K562 (cell line): Measurements from ENCODE around the gene IL1RL1. TPM values are rescaled to one million over a fixed set of nuclear protein-coding genes. Genes with fewer than 3 reads are reported as not detected.

Experiments
- ATAC-seq: fragments of 200-7000 bp; cut with Tn5 transposase; 3 replicates; pipeline ENCODE4 v1.9.1; 2020; ENCODE audit warnings: moderate library complexity
- BruUV-seq: library from RNA; stranded (reverse); fragments of 400-500 nt; replicated peaks from 2 replicates; lab custom pipeline; 2021; lab: Mats Ljungman, UMichigan
- CTCF ChIA-PET: fragments of 300-600 bp; formaldehyde crosslinking; extraction: SDS; loops from one replicate; lab custom pipeline; 2021; ENCODE audit warnings: low intra/inter-chr PET ratio; lab: Yijun Ruan, JAX
- POLR2A ChIA-PET: fragments of 300-600, 350-650 bp; sonication (Branson Sonifier 250); formaldehyde crosslinking; extraction: SDS; loops from one replicate; lab custom pipeline; 2021; ENCODE audit warnings: antibody characterized with exemption, inconsistent platforms; lab: Yijun Ruan, JAX
- DNase-seq, 4 experiments: peaks; one replicate each; pipeline versions ENCODE4 v3.0.0 to v3.0.0-alpha.2; 2011 to 2018; ENCODE audit warnings: low spot score in 3 of 4, mixed read lengths in 3 of 4; ENCODE audit errors: extremely low read depth in 1 of 4
- FAIRE-seq: peaks from 2 replicates; lab custom pipeline; 2011; peaks lifted over from hg19 to GRCh38; lab: Jason Lieb, UNC
- H2AFZ ChIP-seq: 2 replicates; pipeline ENCODE4 v1.6.0; 2011; ENCODE audit warnings: low read depth, low read length, control low read depth, inconsistent platforms
- H3K27ac ChIP-seq: fragments of 200-600 bp; 3 replicates; pipeline ENCODE4 v1.8.0; 2011; ENCODE audit warnings: low read depth, mild to moderate bottlenecking, control low read depth, inconsistent platforms, low read length, moderate library complexity, mixed read lengths; ENCODE audit errors: extremely low read depth
- H3K27me3 ChIP-seq, 2 experiments: fragments of 300-600 bp in 1 of 2; 2 replicates in 1 of 2; 3 replicates in 1 of 2; pipeline versions ENCODE4 v1.6.0 to v1.8.0; 2011; ENCODE audit warnings: inconsistent platforms in 2 of 2, low read length in 2 of 2, mild to moderate bottlenecking in 1 of 2, mixed read lengths in 1 of 2, moderate library complexity in 1 of 2; ENCODE audit not compliant: control insufficient read depth in 2 of 2, insufficient read depth in 2 of 2
- H3K36me3 ChIP-seq: fragments of 300-600 bp; 3 replicates; pipeline ENCODE4 v1.8.0; 2011; ENCODE audit warnings: mild to moderate bottlenecking, low read length, inconsistent platforms; ENCODE audit not compliant: control insufficient read depth, insufficient read depth
- H3K4me1 ChIP-seq, 2 experiments: fragments of 200-600 bp in 1 of 2; replicated peaks in 1 of 2; 2 replicates in 1 of 2; 3 replicates in 1 of 2; pipeline versions ENCODE4 v1.5.1 to v1.8.0; 2011; ENCODE audit warnings: inconsistent platforms in 2 of 2, low read length in 2 of 2, mild to moderate bottlenecking in 1 of 2, mixed read lengths in 1 of 2, moderate library complexity in 1 of 2; ENCODE audit not compliant: control insufficient read depth in 2 of 2, insufficient read depth in 2 of 2
- H3K4me2 ChIP-seq: 2 replicates; pipeline ENCODE4 v1.6.1; 2011; ENCODE audit warnings: low read length, control low read depth, inconsistent platforms, mixed read lengths; ENCODE audit not compliant: insufficient read depth
- H3K4me3 ChIP-seq: fragments of 200-600 bp; sonication (generic), shearing (Covaris generic); 2 replicates; pipeline ENCODE4 v1.5.1; 2016; ENCODE audit warnings: control low read depth, inconsistent platforms
- H3K79me2 ChIP-seq: fragments of 200-600 bp; 3 replicates; pipeline ENCODE4 v1.8.0; 2011; ENCODE audit warnings: low read length, inconsistent platforms; ENCODE audit not compliant: control insufficient read depth, insufficient read depth
- H3K9ac ChIP-seq, 2 experiments: 2 replicates each; pipeline versions ENCODE4 v1.6.0 to v1.6.1; 2011; ENCODE audit warnings: low read depth in 2 of 2, low read length in 2 of 2, control low read depth in 1 of 2, inconsistent platforms in 1 of 2, mild to moderate bottlenecking in 1 of 2, mixed read lengths in 1 of 2; ENCODE audit not compliant: insufficient read depth in 1 of 2
- H3K9me1 ChIP-seq: one replicate; pipeline ENCODE4 v1.6.0; 2011; ENCODE audit warnings: inconsistent platforms, mild to moderate bottlenecking, low read length, moderate library complexity; ENCODE audit not compliant: control insufficient read depth, insufficient read depth
- H3K9me3 ChIP-seq: replicated peaks from 2 replicates; pipeline ENCODE4 v1.5.1; 2011; ENCODE audit warnings: low read depth, low read length, inconsistent platforms; ENCODE audit not compliant: control insufficient read depth, insufficient read depth
- H4K20me1 ChIP-seq: replicated peaks from 2 replicates; pipeline ENCODE4 v1.6.1; 2011; ENCODE audit warnings: low read length, inconsistent platforms, mixed read lengths; ENCODE audit not compliant: control insufficient read depth, insufficient read depth
- ELF4 ChIP-seq: fragments of 450-650 bp; formaldehyde crosslinking; IDR thresholded peaks from 2 replicates; pipeline ENCODE4 v1.4.0; 2022; ENCODE audit warnings: missing genetic modification characterization
- GABPB2 ChIP-seq: fragments of 250-450 bp; sonication (Bioruptor Pico); conservative IDR thresholded peaks from 2 replicates; pipeline ENCODE4 v1.5.1; 2021; ENCODE audit warnings: mild to moderate bottlenecking
- HNRNPUL1 ChIP-seq: fragments of 200-400 bp; formaldehyde crosslinking; IDR thresholded peaks from 2 replicates; pipeline ENCODE4 v1.6.1; 2017; ENCODE audit warnings: low read length
- KLF6 ChIP-seq: fragments of 250-450 bp; sonication (Bioruptor Pico); IDR thresholded peaks from 2 replicates; pipeline ENCODE4 v1.4.0; 2020; ENCODE audit warnings: mild to moderate bottlenecking, moderate library complexity, borderline replicate concordance
- MYC ChIP-seq, 2 experiments: fragments of 250-450 bp in 1 of 2; sonication (Bioruptor Pico) in 1 of 2; IDR thresholded peaks; 2 replicates each; pipeline versions ENCODE4 v1.5.1 to v1.6.1; 2012 to 2021; ENCODE audit warnings: low read depth in 2 of 2, borderline replicate concordance in 1 of 2, improper control_type of control experiment in 1 of 2, low read length in 1 of 2, mild to moderate bottlenecking in 1 of 2, moderate library complexity in 1 of 2
- NBN ChIP-seq: fragments of 450-650 bp; IDR thresholded peaks from 2 replicates; pipeline ENCODE4 v1.6.1; 2016; ENCODE audit warnings: low read depth, mild to moderate bottlenecking
- TCF7L2 ChIP-seq: fragments of 150-350 bp; IDR thresholded peaks from 2 replicates; pipeline ENCODE4 v1.6.1; 2016; ENCODE audit warnings: low read depth, mild to moderate bottlenecking, low read length, moderate library complexity
- XRCC4 ChIP-seq: IDR thresholded peaks from one replicate; pipeline ENCODE4 v1.6.1; 2011; ENCODE audit not compliant: insufficient read depth, insufficient read length; ENCODE audit errors: extremely low read depth
- ZEB2 ChIP-seq: fragments of 450-650 bp; IDR thresholded peaks from 2 replicates; pipeline ENCODE4 v1.6.1; 2016
- WGBS: fragments of 100-300 bp; shearing (Covaris generic); methylation state at CpG from one replicate; pipeline ENCODE4 v1.1.6; 2016; ENCODE audit warnings: low coverage, mixed read lengths; ENCODE audit not compliant: insufficient coverage; ENCODE audit errors: missing lambda C conversion rate; 5-methylcytosine and 5-hydroxymethylcytosine counted together
- in situ Hi-C: fragments of 300-500 bp; cut with MboI; formaldehyde crosslinking; loops from 4 replicates; pipeline ENCODE4 v1.15.0; 2018; ENCODE audit warnings: inconsistent platforms, mixed read lengths
- intact Hi-C: fragments of 100-400 bp; cut with micrococcal nuclease; formaldehyde crosslinking; loops from 2 replicates; pipeline ENCODE4 v1.14.2; 2022
- polyA plus RNA-seq, 8 experiments: library from polyadenylated mRNA; depleted of rRNA in 4 of 8; stranded (reverse) in 5 of 8; unstranded in 3 of 8; fragments of >200 nt; fragmentation: Nextera tagmentation in 2 of 8; fragmentation: Illumina TruSeq in 1 of 8; extraction: Ambion mirVana in 2 of 8; extraction: Trizol in 1 of 8; gene quantifications; 2 replicates each; pipeline versions ENCODE4 v1.2.1 to v1.2.3, GENCODE V29; 2011 to 2014; ENCODE audit warnings: inconsistent platforms in 1 of 8, missing spikeins in 1 of 8
- total RNA-seq, 7 experiments: library from RNA; depleted of rRNA in 6 of 7; stranded (reverse); fragments of >200 nt in 6 of 7; fragmentation: Illumina TruSeq in 2 of 7; extraction: Trizol in 2 of 7; gene quantifications; 2 replicates each; pipeline versions ENCODE4 v1.2.1 to v1.2.3, GENCODE V29; 2011 to 2021; ENCODE audit warnings: low replicate concordance in 1 of 7
- TF ChIP-seq, protein P1 (sequence below): IDR thresholded peaks from 3 replicates; pipeline ENCODE4 v1.6.1; 2011; ENCODE audit warnings: borderline replicate concordance, mild to moderate bottlenecking, moderate library complexity; ENCODE audit not compliant: insufficient read length; ENCODE audit errors: extremely low read depth
- TF ChIP-seq, protein P2 (sequence below): IDR thresholded peaks from 3 replicates; pipeline ENCODE4 v1.6.1; 2011; ENCODE audit warnings: borderline replicate concordance, mild to moderate bottlenecking; ENCODE audit not compliant: insufficient read length, insufficient read depth
- TF ChIP-seq, protein P3 (sequence below): sonication (generic); formaldehyde crosslinking; IDR thresholded peaks from 2 replicates; pipeline ENCODE4 v1.8.1; 2022; ENCODE audit warnings: missing genetic modification reagents

IL1RL1 gene
- total and polyA plus RNA-seq, 9 of the 15 experiments (the other 6 are each of a cell fraction or from before 2014, with no cell fraction given): 0.06 to 3.3 (median 0.59) TPM

DNA sequence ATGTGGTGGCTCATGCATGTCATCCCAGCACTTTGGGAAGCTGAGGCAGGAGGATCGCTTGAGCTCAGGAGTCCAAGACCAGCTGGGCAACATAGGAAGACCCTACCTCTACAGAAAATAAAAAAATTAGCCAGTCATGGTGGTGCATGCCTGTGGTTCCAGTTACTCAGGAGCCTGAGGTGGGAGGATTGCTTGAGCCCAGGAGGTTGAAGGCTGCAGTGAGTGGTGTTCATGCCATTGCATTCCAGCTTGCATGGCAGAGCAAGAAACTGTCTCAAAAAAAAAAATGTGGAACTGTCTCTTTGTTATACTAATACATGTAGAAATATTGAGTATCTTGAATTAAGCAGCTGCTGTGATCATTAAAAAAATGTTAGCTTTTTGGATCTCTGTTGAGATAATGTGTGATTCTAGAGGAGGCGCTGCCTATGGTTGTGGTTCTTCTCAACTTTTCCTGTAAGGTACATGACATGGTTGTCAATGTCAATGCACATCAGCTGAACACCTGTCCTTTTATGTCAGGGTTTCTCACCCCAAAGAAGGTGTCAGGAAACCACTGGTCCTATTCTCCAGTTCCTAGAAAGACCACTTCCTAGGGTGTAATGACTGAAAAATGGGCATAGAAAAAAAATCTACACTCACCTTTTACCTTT lies 34.7 kb upstream of the IL1RL1 start (continued):
- TF ChIP-seq, protein P1, sequence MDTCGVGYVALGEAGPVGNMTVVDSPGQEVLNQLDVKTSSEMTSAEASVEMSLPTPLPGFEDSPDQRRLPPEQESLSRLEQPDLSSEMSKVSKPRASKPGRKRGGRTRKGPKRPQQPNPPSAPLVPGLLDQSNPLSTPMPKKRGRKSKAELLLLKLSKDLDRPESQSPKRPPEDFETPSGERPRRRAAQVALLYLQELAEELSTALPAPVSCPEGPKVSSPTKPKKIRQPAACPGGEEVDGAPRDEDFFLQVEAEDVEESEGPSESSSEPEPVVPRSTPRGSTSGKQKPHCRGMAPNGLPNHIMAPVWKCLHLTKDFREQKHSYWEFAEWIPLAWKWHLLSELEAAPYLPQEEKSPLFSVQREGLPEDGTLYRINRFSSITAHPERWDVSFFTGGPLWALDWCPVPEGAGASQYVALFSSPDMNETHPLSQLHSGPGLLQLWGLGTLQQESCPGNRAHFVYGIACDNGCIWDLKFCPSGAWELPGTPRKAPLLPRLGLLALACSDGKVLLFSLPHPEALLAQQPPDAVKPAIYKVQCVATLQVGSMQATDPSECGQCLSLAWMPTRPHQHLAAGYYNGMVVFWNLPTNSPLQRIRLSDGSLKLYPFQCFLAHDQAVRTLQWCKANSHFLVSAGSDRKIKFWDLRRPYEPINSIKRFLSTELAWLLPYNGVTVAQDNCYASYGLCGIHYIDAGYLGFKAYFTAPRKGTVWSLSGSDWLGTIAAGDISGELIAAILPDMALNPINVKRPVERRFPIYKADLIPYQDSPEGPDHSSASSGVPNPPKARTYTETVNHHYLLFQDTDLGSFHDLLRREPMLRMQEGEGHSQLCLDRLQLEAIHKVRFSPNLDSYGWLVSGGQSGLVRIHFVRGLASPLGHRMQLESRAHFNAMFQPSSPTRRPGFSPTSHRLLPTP: no peak
- no peak for TF ChIP-seq MYC (IDR thresholded peaks at IDR 0.05; ENCODE audit: low read depth, low read length)
- no peak for TF ChIP-seq MYC (CRISPR knock-in tag; IDR thresholded peaks at IDR 0.05; ENCODE audit: borderline replicate concordance, low read depth)

DNA sequence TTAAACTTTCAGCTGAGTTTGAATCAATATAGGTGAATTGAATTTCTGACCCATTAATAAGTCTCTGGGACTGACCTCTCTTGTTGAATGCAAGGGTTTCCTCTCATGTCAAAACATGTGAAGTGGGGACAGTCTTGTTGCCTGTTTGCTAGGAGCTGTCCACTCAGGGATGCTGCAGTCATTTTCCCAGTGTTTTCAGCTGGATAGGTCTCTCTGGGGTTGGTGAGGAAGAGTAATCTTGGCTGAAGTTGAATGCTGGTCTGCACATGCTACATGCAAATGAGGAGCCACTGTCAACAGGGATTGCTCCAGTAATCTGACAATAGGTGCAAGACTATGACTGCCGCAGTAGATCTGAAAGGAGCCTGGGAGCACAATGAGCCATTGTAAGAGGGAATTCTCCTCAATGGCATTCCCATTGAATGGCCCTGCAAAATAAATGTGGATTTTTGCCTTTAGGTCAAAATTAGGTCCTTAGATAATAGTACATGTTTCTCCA lies 34.1 kb upstream of the IL1RL1 start:
- Histone ChIP-seq H3K4me1 (no peaks in the 10 kb centered on the region; a peak in 1 of 5 replicates), H3K36me3 (no peaks in the 10 kb centered on the region), H3K9me3 (no peaks in the 10 kb centered on the region), H2AFZ (no peak overlapping the region), H4K20me1 (no peaks in the 10 kb centered on the region), H3K9me1 (no peaks in the 10 kb centered on the region), H3K79me2 (no peaks in the 10 kb centered on the region), H3K4me3 (no peak overlapping the region), H3K27ac (no peak overlapping the region), H3K27me3 (peaks cover 0 to 2% of the 10 kb centered on the region in 2 experiments; a peak in 2 of 5 replicates), H3K9ac (no peak overlapping the region), H3K4me2 (no peak overlapping the region)
- WGBS: 14% methylated on average over 1 of the region's 1 CpG
- POLR2A ChIA-PET: interaction anchor here (0.7 to 0.9 kb wide), 2 partner anchors 11 to 400 kb away, joined by 3 to 5 read pairs; no protein-coding TSS in a partner anchor
- no peak for ATAC-seq
- FAIRE-seq: no peak
- DNase-seq: no peak
- BruUV-seq: no TSS peak
- CTCF ChIA-PET: no interaction called here
- intact Hi-C loops: no loop called here
- in situ Hi-C loops: no loop called here
- TF ChIP-seq, protein P2, sequence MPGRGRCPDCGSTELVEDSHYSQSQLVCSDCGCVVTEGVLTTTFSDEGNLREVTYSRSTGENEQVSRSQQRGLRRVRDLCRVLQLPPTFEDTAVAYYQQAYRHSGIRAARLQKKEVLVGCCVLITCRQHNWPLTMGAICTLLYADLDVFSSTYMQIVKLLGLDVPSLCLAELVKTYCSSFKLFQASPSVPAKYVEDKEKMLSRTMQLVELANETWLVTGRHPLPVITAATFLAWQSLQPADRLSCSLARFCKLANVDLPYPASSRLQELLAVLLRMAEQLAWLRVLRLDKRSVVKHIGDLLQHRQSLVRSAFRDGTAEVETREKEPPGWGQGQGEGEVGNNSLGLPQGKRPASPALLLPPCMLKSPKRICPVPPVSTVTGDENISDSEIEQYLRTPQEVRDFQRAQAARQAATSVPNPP: no peak
- no peak for TF ChIP-seq ELF4 (CRISPR knock-in tag)
- no peak for TF ChIP-seq TCF7L2
- no peak for TF ChIP-seq NBN
- TF ChIP-seq XRCC4: no peak
- no peak for TF ChIP-seq GABPB2
- TF ChIP-seq HNRNPUL1: no peak
- no peak for TF ChIP-seq ZEB2
- TF ChIP-seq, protein P3, sequence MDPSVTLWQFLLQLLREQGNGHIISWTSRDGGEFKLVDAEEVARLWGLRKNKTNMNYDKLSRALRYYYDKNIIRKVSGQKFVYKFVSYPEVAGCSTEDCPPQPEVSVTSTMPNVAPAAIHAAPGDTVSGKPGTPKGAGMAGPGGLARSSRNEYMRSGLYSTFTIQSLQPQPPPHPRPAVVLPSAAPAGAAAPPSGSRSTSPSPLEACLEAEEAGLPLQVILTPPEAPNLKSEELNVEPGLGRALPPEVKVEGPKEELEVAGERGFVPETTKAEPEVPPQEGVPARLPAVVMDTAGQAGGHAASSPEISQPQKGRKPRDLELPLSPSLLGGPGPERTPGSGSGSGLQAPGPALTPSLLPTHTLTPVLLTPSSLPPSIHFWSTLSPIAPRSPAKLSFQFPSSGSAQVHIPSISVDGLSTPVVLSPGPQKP (CRISPR knock-in tag): no peak
- no peak for TF ChIP-seq KLF6 (CRISPR knock-in tag)
